Measurements from ENCODE around the gene ENTHD1. TPM values are rescaled to one million over a fixed set of nuclear protein-coding genes. Genes with fewer than 3 reads are reported as not detected.

ENTHD1 gene
- polyA plus RNA-seq, 1 experiment, result not detected

DNA sequence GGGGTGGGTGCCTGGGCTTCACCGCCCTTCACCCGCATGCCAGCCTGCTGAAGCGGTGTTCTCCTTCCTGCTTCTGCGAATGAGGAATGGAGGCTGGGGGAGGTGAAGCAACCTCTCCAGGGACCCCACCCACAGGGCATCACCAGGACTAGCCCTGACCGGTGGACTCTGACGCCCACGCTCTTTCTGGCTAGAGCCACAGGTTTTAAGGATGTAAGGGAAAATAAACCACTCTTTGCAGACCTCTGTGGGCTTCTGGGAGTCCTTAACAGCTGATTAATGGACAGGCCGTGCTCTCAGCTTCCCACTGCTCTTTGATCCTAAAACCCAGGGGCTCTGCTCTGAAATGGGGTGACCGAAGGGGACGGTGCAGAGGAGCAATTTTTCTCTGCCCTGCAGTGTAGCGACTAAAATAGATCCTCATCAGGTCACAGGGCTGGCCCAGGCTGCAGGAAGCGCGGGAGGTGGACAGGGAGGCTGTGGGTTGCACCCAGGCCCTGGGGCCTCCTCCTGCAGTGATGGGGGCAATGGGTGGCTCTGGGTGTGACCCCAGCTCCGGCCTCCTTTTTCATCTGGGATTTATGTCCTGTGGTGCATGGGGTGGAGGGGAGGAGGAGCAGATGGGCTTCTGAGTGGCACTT lies 195.7 kb downstream of the ENTHD1 start:
- H3K27ac ChIP-seq (ENCODE audit: low read depth, low read length), result no peak overlapping the region
- ChIA-PET CTCF (interaction anchor here (1.4 kb wide), 1 partner anchor 327 kb away, joined by 4 read pairs; no protein-coding TSS in a partner anchor), POLR2A (no interaction called here)
- no peak overlapping the region for H3K4me3 ChIP-seq (ENCODE audit: low read depth, low read length)
- TF ChIP-seq, protein P1, sequence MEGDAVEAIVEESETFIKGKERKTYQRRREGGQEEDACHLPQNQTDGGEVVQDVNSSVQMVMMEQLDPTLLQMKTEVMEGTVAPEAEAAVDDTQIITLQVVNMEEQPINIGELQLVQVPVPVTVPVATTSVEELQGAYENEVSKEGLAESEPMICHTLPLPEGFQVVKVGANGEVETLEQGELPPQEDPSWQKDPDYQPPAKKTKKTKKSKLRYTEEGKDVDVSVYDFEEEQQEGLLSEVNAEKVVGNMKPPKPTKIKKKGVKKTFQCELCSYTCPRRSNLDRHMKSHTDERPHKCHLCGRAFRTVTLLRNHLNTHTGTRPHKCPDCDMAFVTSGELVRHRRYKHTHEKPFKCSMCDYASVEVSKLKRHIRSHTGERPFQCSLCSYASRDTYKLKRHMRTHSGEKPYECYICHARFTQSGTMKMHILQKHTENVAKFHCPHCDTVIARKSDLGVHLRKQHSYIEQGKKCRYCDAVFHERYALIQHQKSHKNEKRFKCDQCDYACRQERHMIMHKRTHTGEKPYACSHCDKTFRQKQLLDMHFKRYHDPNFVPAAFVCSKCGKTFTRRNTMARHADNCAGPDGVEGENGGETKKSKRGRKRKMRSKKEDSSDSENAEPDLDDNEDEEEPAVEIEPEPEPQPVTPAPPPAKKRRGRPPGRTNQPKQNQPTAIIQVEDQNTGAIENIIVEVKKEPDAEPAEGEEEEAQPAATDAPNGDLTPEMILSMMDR (IDR thresholded peaks at IDR 0.05; ENCODE audit: low read depth, low read length), result no peak
- no peak for DNase-seq (ENCODE audit: low read depth, low spot score)
- no peaks in the 10 kb centered on the region; the same call in 1 of the 2 replicates for H3K9me3 ChIP-seq (ENCODE audit: control insufficient read depth, insufficient read depth, low read length)
- H3K27me3 ChIP-seq (ENCODE audit: control insufficient read depth, insufficient read depth, low read length), result peaks cover 29% of the 10 kb centered on the region

- CTCF ChIA-PET, result no interaction called here
- no peak for DNase-seq (ENCODE audit: low read depth, low spot score)
- H3K27me3 ChIP-seq (ENCODE audit: control insufficient read depth, insufficient read depth, low read length), result peaks cover 49% of the 10 kb centered on the region
- no peak overlapping the region for H3K27ac ChIP-seq (ENCODE audit: low read depth, low read length)
- no peak overlapping the region for H3K4me3 ChIP-seq (ENCODE audit: low read depth, low read length)
- TF ChIP-seq, protein P1 (IDR thresholded peaks at IDR 0.05; ENCODE audit: low read depth, low read length), result no peak
- H3K9me3 ChIP-seq (ENCODE audit: control insufficient read depth, insufficient read depth, low read length), result no peaks in the 10 kb centered on the region; the same call in 1 of the 2 replicates
- POLR2A ChIA-PET, result interaction anchor here (0.5 kb wide), 1 partner anchor 153 kb away, joined by 5 read pairs; no protein-coding TSS in a partner anchor
Measured at GRCh38 chr22:39693943-39694500, 199.5 kb downstream of the ENTHD1 start.

Small RNAs within 50 kb of the gene (small RNA-seq; reads per million reads assigned to genes)
- not detected for gene RN7SKP210 (ENCODE audit: insufficient read length, low read depth)

Other genes starting within 250 kb of the ENTHD1 start
- gene GRAP2, start 7.3 kb upstream of the ENTHD1 start, polyA plus RNA-seq (2011; rRNA removed), result not detected in 2 replicates
- gene TMA7B, start 66.6 kb upstream of the ENTHD1 start, polyA plus RNA-seq (2011; rRNA removed), result not detected in 2 replicates
- gene FAM83F, start 101.2 kb upstream of the ENTHD1 start, polyA plus RNA-seq (2011; rRNA removed), result 0.01 TPM in 1 of 2 replicates, not detected in the other

Data from AG04450 (cell line).